ENCODE measurements around the gene MARS1.
A peak's percentile ranks its signal among the peaks of the same experiment; 100 is the strongest.
"Not testable (repeated sequence)": the region's sequence is repeated elsewhere in the genome, so short reads cannot be mapped to it uniquely, and the experiment has no call there.

The MARS1 gene

DNA sequence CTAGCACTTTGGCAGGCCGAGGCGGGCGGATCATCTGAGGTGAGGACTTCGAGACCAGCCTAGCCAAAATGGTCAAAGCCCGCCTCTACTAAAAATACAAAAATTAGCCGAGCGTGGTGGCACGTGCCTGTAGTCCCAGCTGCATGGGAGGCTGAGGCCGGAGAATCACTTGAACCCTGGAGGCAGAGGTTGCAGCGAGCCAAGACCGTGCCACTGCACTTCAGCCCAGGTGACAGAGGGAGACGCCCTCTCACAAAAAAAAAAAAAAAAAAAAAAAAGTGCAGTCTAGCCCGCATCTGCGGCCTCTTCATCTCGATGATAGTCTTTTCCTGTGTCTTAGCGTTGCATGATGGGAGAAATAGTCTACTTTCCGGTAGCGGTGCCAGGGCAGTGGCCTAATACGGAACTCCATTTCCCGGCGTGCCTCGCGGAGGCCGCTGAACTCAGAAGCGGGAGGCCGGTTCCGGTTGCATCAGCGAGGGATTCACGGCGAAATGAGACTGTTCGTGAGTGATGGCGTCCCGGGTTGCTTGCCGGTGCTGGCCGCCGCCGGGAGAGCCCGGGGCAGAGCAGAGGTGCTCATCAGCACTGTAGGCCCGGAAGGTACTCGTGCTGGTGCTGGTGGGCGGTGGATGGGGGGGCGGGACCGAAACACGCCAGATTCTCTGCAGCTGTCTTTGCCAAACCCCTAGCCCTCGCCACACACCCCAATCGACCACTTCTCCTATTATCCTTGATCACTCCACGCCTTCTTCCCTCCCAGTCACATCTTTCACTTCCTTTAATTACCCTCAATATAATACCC is at the start of gene MARS1:
Gene MARS1 (plus strand): TSS at position 472 of the 805 bp plus-strand sequence. CDS start 23 bp downstream, at position 495.
- H3K4me3 ChIP-seq (ENCODE audit: low read depth, low read length): peak within 1 kb of the TSS; percentile 89
- peaks cover 3% of the 10 kb centered on the region for H3K4me1 ChIP-seq
- TF ChIP-seq, protein P1, sequence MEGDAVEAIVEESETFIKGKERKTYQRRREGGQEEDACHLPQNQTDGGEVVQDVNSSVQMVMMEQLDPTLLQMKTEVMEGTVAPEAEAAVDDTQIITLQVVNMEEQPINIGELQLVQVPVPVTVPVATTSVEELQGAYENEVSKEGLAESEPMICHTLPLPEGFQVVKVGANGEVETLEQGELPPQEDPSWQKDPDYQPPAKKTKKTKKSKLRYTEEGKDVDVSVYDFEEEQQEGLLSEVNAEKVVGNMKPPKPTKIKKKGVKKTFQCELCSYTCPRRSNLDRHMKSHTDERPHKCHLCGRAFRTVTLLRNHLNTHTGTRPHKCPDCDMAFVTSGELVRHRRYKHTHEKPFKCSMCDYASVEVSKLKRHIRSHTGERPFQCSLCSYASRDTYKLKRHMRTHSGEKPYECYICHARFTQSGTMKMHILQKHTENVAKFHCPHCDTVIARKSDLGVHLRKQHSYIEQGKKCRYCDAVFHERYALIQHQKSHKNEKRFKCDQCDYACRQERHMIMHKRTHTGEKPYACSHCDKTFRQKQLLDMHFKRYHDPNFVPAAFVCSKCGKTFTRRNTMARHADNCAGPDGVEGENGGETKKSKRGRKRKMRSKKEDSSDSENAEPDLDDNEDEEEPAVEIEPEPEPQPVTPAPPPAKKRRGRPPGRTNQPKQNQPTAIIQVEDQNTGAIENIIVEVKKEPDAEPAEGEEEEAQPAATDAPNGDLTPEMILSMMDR (IDR thresholded peaks at IDR 0.05): no peak
- H2AFZ ChIP-seq: peak within 1 kb of the TSS; percentile 79
- peak within 1 kb of the TSS; percentile 38 for H3K9ac ChIP-seq
- no peaks in the 10 kb centered on the region for H3K36me3 ChIP-seq (ENCODE audit: control insufficient read depth, insufficient read depth, low read length)
- H3K4me2 ChIP-seq (ENCODE audit: low read length): peak within 1 kb of the TSS; percentile 59
- H3K9me3 ChIP-seq (ENCODE audit: control insufficient read depth, low read length): no peaks in the 10 kb centered on the region
- H3K27ac ChIP-seq: peak within 1 kb of the TSS; percentile 31
- peaks cover 8% of the 10 kb centered on the region for H3K79me2 ChIP-seq
- no peaks in the 10 kb centered on the region for H3K27me3 ChIP-seq (ENCODE audit: control insufficient read depth, insufficient read depth, low read length)

DNA sequence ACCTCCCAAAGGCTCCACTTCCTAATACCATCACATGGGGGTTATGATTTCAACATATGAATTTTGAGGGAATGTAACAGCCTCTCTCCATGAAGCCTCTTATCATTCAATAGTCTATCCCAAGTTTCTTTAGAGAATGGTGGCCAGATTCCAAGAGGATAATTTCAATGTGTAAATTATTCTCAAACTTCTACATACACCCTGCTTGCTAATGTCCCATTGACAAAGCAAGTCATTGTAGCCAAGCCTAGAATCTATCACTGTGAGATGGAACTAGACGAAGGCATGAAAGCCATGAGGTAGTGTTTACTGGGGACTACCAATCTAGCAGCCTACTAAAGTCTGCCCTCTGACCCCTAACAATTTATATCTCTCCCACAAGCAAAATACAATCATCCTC is 49.5 kb upstream of the MARS1 start:
- Histone ChIP-seq H3K4me2 (ENCODE audit: low read length) (no peak overlapping the region), H3K9ac (no peak overlapping the region), H3K4me3 (ENCODE audit: low read depth, low read length) (no peak overlapping the region), H3K27me3 (ENCODE audit: control insufficient read depth, insufficient read depth, low read length) (no peaks in the 10 kb centered on the region), H3K9me3 (ENCODE audit: control insufficient read depth, low read length) (no peaks in the 10 kb centered on the region), H3K79me2 (no peaks in the 10 kb centered on the region), H2AFZ (no peak overlapping the region), H3K27ac (no peak overlapping the region), H3K36me3 (ENCODE audit: control insufficient read depth, insufficient read depth, low read length) (no peaks in the 10 kb centered on the region), H3K4me1 (no peaks in the 10 kb centered on the region)
- TF ChIP-seq, protein P1 (IDR thresholded peaks at IDR 0.05): no peak

DNA sequence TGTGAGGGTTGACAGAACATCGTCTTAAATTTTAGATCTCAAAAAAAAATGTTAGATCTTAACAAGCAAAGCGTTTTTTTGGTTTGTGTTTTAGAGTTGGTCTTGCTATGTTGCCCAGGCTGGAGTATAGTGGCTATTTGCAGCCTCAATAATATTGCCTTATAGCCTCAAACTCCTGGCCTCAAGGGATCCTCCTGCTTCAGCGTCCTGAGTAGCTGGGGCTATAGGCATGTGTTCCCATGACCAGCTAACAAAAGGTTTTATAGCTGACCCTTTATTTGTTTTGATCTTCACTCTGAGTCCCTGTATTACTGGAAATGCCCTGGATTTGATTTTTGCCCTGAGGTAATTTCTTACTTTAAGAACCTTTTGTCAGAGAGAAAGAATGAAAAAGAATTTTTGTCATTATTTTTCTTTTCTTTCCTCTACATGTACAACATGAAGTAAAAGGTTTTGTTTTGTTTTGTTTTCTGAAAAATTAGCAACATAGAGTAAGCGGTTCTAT is 48.1 kb upstream of the MARS1 start:
- Histone ChIP-seq H3K36me3 (ENCODE audit: control insufficient read depth, insufficient read depth, low read length) (no peaks in the 10 kb centered on the region), H3K9me3 (ENCODE audit: control insufficient read depth, low read length) (no peaks in the 10 kb centered on the region), H3K4me3 (ENCODE audit: low read depth, low read length) (no peak overlapping the region), H3K9ac (no peak overlapping the region), H3K27ac (no peak overlapping the region), H3K4me2 (ENCODE audit: low read length) (no peak overlapping the region), H3K4me1 (no peaks in the 10 kb centered on the region), H2AFZ (peak overlapping the region; percentile 8), H3K27me3 (ENCODE audit: control insufficient read depth, insufficient read depth, low read length) (no peaks in the 10 kb centered on the region), H3K79me2 (no peaks in the 10 kb centered on the region)
- TF ChIP-seq, protein P1 (IDR thresholded peaks at IDR 0.05): no peak

DNA sequence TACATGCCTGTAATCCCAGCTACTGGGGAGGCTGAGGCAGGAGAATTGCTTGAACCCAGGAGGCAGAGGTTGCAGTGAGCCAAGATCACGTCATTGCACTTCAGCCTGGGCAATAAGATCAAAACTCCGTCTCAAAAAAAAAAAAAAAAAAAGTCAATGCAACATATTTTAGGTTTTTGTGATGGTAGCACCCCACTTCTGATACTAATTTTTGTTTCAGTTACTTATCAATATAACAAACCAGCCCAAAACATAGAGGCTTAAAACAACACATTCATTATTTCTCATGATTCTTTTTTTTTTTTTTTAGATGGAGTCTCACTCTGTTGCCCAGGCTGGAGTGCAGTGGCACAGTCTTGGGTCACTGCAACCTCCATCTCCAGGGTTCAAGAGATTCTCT is 46.5 kb upstream of the MARS1 start:
- H3K27me3 ChIP-seq (ENCODE audit: control insufficient read depth, insufficient read depth, low read length); H3K4me2 ChIP-seq (ENCODE audit: low read length); H2AFZ ChIP-seq; H3K36me3 ChIP-seq (ENCODE audit: control insufficient read depth, insufficient read depth, low read length); H3K4me3 ChIP-seq (ENCODE audit: low read depth, low read length); H3K9me3 ChIP-seq (ENCODE audit: control insufficient read depth, low read length); H3K27ac ChIP-seq; H3K9ac ChIP-seq; H3K4me1 ChIP-seq; H3K79me2 ChIP-seq: not testable (repeated sequence)

DNA sequence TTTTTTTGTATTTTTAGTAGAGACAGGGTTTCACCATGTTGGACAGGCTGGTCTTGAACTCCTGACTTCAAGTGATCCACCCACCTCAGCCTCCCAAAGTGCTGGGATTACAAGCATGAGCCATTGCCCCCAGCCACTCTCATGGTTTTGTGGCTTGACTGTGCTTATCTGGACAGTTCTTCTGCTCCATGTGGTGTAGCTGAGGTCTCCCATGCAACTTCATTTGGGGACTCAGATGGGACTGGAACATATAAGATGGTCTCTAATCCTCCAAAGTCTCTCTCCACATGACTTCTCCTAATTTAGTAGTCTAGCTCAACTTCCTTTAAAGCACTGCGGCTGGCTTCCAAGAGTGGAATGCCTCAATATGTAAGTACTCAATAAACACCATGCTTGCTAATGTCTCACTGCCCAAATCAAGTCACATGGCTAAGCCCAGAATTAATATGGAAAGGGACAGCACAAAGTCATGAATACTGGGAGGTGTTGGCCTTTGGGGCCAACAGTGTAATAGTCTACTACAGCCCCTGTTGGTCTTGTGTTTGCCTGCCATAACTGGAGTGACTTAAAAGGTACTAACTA is 45.9 kb upstream of the MARS1 start:
- no peaks in the 10 kb centered on the region for H3K27me3 ChIP-seq (ENCODE audit: control insufficient read depth, insufficient read depth, low read length)
- H3K4me2 ChIP-seq (ENCODE audit: low read length): no peak overlapping the region
- H2AFZ ChIP-seq: no peak overlapping the region
- no peaks in the 10 kb centered on the region for H3K36me3 ChIP-seq (ENCODE audit: control insufficient read depth, insufficient read depth, low read length)
- H3K27ac ChIP-seq: no peak overlapping the region
- H3K79me2 ChIP-seq: no peaks in the 10 kb centered on the region
- no peak overlapping the region for H3K4me3 ChIP-seq (ENCODE audit: low read depth, low read length)
- H3K9ac ChIP-seq: no peak overlapping the region
- no peaks in the 10 kb centered on the region for H3K9me3 ChIP-seq (ENCODE audit: control insufficient read depth, low read length)
- H3K4me1 ChIP-seq: no peaks in the 10 kb centered on the region
- TF ChIP-seq, protein P1 (IDR thresholded peaks at IDR 0.05): no peak

DNA sequence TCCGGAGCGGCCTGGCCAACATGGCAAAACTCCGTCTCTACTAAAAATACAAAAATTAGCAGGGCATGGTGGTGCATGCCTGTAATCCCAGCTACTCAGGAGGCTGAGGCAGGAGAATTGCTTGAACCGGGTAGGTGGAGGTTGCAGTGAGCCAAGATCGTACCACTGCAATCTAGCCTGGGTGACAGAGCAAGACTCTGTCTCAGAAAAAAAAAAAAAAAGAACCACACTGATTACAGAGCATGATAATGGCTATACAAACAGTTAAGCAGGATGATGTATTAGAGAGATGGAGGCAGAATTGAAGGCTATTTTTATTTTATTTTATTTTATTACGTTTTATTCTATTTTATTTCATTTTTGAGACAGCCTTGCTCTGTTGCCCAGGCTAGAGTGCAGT is 43.5 kb upstream of the MARS1 start:
- not testable (repeated sequence) for H3K9ac ChIP-seq; H3K27ac ChIP-seq; H2AFZ ChIP-seq; H3K4me1 ChIP-seq; H3K27me3 ChIP-seq (ENCODE audit: control insufficient read depth, insufficient read depth, low read length); H3K36me3 ChIP-seq (ENCODE audit: control insufficient read depth, insufficient read depth, low read length); H3K4me3 ChIP-seq (ENCODE audit: low read depth, low read length); H3K79me2 ChIP-seq; H3K4me2 ChIP-seq (ENCODE audit: low read length); H3K9me3 ChIP-seq (ENCODE audit: control insufficient read depth, low read length)
